Transverse colon (tissue), 4 donors: Measurements from ENCODE around the gene CCER1. TPM values are rescaled to one million over a fixed set of nuclear protein-coding genes. Genes with fewer than 3 reads are reported as not detected.

Source experiments
- DNase-seq: peaks from one replicate; pipeline ENCODE4 v3.0.0-alpha.2; 2019
- H3K27ac ChIP-seq, 4 donors: fragments of 200-600 bp; sonication (generic); 2 replicates each; pipeline ENCODE4 v1.5.1; 2016 to 2018; ENCODE audit warnings: inconsistent platforms in 4 of 4
- H3K27me3 ChIP-seq: fragments of 200-600 bp; sonication (generic); 2 replicates; pipeline ENCODE4 v1.5.1; 2017; ENCODE audit warnings: inconsistent platforms
- H3K36me3 ChIP-seq, 4 donors: fragments of 200-600 bp; sonication (generic); 2 replicates each; pipeline ENCODE4 v1.5.1; 2017 to 2019; ENCODE audit warnings: inconsistent platforms in 4 of 4
- H3K4me1 ChIP-seq, 4 donors: fragments of 200-600 bp; sonication (generic); 2 replicates each; pipeline ENCODE4 v1.5.1; 2017 to 2020; ENCODE audit warnings: inconsistent platforms in 4 of 4
- H3K4me3 ChIP-seq, 4 donors: fragments of 200-600 bp; sonication (generic); 1 replicate in 1 of 4; 2 replicates in 3 of 4; pipeline versions ENCODE4 v1.5.1 to v1.6.1; 2017 to 2019; ENCODE audit warnings: inconsistent platforms in 4 of 4
- H3K9me3 ChIP-seq, 2 donors: fragments of 200-600 bp; sonication (generic); 2 replicates each; pipeline ENCODE4 v1.5.1; 2017 to 2019; ENCODE audit warnings: inconsistent platforms in 2 of 2
- EP300 ChIP-seq: sonication (generic); formaldehyde crosslinking; IDR thresholded peaks from one replicate; pipeline ENCODE4 v1.6.1; 2017; ENCODE audit warnings: antibody characterized with exemption, low read depth
- POLR2A ChIP-seq: fragments of 450-650 bp; IDR thresholded peaks from one replicate; pipeline ENCODE4 v1.6.1; 2016; ENCODE audit warnings: antibody characterized with exemption, mild to moderate bottlenecking, moderate library complexity
- POLR2AphosphoS5 ChIP-seq, 3 donors: sonication (generic); formaldehyde crosslinking; IDR thresholded peaks; one replicate each; pipeline ENCODE4 v1.6.1; 2016; ENCODE audit warnings: antibody characterized with exemption in 3 of 3
- WGBS, 2 donors: methylation state at CpG; one replicate each; pipeline ENCODE4 v1.1.5; 2018; ENCODE audit warnings: low coverage in 1 of 2; 5-methylcytosine and 5-hydroxymethylcytosine counted together
- in situ Hi-C, 4 donors: fragments of 200-750 bp; cut with MboI; loops; one replicate each; pipeline versions ENCODE4 v1.15.0 to v1.15.1; 2017; ENCODE audit warnings: low sequenced_read_pairs in 3 of 4, low pct_ligation_motif_present in 1 of 4, low pct_unique_long_range_greater_than_20kb in 1 of 4
- intact Hi-C: fragments of 100-400 bp; cut with DNase I; formaldehyde crosslinking; loops from one replicate; pipeline ENCODE4 v1.15.1; 2023; ENCODE audit warnings: low total_unique reads
- total RNA-seq, 4 donors: library from RNA; depleted of rRNA; stranded (reverse); fragments of >200 nt; gene quantifications; one replicate each; pipeline ENCODE4 v1.1.0, GENCODE V29; 2016
- TF ChIP-seq, protein P1 (sequence below), 5 experiments: fragments of 200-600 bp in 3 of 5; fragments of 450-650 bp in 2 of 5; sonication (generic) in 3 of 5; IDR thresholded peaks; 1 replicate in 2 of 5; 2 replicates in 3 of 5; pipeline ENCODE4 v1.5.1; 2016 to 2017; ENCODE audit warnings: antibody characterized with exemption in 5 of 5, inconsistent platforms in 3 of 5, mild to moderate bottlenecking in 2 of 5, moderate library complexity in 1 of 5

The CCER1 gene
- total RNA-seq, 4 donors from 2014 or later: not detected

DNA sequence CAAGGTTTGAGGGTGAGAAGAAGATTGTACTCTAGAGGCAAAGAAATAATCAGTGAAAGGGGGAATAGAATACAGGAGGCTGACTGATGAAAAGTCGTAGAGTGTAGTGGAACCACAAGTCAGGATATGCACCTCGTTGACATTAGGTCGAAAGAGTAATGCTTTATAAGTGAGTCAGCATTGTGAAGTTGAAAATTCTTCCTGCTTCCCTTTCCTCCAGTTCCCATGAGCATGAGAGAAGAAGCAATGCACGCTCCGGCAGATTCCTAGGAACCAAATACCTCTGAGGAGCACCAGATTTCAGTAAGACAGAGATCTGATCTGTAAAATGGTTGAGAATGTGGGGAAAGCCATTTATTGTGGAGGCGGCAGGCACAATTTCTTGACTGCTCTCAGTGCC is 16.5 kb downstream of the CCER1 start:
- no peak for DNase-seq
- no peak overlapping the region for H3K27ac ChIP-seq
- no peak overlapping the region for H3K4me3 ChIP-seq
- TF ChIP-seq, protein P1, sequence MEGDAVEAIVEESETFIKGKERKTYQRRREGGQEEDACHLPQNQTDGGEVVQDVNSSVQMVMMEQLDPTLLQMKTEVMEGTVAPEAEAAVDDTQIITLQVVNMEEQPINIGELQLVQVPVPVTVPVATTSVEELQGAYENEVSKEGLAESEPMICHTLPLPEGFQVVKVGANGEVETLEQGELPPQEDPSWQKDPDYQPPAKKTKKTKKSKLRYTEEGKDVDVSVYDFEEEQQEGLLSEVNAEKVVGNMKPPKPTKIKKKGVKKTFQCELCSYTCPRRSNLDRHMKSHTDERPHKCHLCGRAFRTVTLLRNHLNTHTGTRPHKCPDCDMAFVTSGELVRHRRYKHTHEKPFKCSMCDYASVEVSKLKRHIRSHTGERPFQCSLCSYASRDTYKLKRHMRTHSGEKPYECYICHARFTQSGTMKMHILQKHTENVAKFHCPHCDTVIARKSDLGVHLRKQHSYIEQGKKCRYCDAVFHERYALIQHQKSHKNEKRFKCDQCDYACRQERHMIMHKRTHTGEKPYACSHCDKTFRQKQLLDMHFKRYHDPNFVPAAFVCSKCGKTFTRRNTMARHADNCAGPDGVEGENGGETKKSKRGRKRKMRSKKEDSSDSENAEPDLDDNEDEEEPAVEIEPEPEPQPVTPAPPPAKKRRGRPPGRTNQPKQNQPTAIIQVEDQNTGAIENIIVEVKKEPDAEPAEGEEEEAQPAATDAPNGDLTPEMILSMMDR (IDR thresholded peaks at IDR 0.05): no peak
- intact Hi-C loops: no loop called here
- in situ Hi-C loops: loop anchor here in 1 of 4 donors (25.0 kb wide), 1 partner anchor 1376 kb away; no protein-coding TSS in a partner anchor
- no peaks in the 10 kb centered on the region for H3K27me3 ChIP-seq
- no peaks in the 10 kb centered on the region for H3K9me3 ChIP-seq
- H3K36me3 ChIP-seq: no peaks in the 10 kb centered on the region
- H3K4me1 ChIP-seq: no peaks in the 10 kb centered on the region
- WGBS, 2 donors: 47 to 55% methylated on average over 3 to 6 of the region's 6 CpGs

DNA sequence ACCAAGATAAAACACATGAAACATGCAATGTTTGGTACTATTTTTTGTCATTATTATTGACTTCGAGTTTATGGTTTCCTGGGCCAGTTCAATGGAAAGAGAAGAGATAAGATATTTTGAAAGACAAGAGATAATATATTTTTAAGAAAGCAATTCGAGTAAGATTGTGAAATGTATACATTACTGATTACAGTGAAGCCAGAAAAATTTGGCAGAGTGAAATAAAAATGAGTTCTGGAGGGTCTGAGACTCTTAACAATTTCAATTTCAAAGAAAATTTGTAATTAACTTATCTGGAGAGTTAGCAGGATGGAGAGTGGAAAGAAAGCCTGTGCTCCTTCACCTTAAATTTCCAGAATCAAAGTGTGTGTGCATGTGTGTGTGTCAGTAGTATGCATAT is 17.3 kb downstream of the CCER1 start:
- TF ChIP-seq POLR2A: no peak
- TF ChIP-seq EP300: no peak
- no peak for TF ChIP-seq POLR2AphosphoS5 (IDR thresholded peaks at IDR 0.05)
- TF ChIP-seq, protein P1 (IDR thresholded peaks at IDR 0.05): no peak
- Histone ChIP-seq H3K4me1 (no peaks in the 10 kb centered on the region), H3K9me3 (no peaks in the 10 kb centered on the region), H3K4me3 (no peak overlapping the region), H3K27me3 (no peaks in the 10 kb centered on the region), H3K36me3 (no peaks in the 10 kb centered on the region), H3K27ac (no peak overlapping the region)
- DNase-seq: no peak
- WGBS, 2 donors: 52 to 60% methylated on average over 2 of the region's 2 CpGs
- intact Hi-C loops: no loop called here
- in situ Hi-C loops: loop anchor here in 1 of 4 donors (25.0 kb wide), 1 partner anchor 1375 kb away; no protein-coding TSS in a partner anchor

DNA sequence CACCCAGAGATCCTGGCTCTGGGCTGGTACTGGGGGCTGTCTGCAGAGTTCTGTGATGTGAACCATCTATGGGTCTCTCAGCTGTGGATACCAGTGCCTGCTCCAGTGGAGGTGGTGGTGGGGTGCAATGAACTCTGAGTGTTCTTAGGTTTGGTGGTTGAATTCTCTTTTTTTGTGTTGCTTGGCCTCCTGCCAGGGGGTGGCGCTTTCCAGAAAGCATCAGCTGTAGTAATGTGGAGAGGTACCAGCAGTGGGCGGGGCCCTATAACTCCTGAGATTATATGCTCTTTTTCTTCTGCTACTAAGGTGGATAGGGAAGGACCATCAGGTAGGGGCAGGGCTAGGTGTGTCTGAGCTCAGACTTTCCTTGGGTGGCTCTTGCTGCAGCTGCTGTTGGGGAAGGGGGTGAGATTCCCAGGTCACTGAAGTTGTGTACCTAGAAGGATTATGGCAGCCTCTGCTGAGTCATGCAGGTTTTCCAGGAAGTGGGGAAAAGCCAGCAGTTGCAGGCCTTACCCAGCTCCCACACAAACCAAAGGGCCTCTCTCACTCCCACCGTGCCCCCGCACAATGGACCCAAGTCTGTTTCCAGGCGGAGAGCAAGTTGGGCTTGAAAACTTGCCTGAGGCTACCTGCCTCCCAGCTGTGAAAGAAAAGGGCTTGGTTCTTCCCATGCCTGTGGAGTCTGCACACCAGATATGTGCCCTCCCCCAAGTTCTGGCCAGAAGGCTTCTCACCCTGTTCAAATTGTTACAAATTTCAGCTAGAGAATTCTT is 18.6 kb downstream of the CCER1 start:
- in situ Hi-C loops: loop anchor here in 1 of 4 donors (25.0 kb wide), 1 partner anchor 1374 kb away; no protein-coding TSS in a partner anchor
- TF ChIP-seq POLR2AphosphoS5 (IDR thresholded peaks at IDR 0.05) (no peak), POLR2A (no peak), EP300 (no peak)
- TF ChIP-seq, protein P1 (IDR thresholded peaks at IDR 0.05): no peak

DNA sequence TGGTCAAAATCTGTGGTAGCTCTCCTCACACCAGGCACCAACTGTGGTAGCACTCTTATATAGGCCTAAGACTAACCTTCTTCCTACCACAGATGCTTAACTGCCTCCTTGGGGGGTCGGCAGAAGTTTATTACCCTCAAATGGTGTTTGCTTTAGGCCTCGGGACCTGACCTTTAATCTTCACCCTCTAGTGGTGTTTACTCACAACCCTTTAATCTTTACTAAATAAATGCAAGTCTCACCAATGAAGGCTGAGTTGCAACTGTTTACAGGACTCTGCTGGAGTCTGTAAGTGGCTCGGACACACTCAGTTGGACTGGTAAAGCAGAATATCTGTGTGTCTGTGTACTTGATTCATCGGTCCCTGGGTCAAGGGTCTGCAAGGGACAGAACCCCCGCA is 29.4 kb downstream of the CCER1 start:
- WGBS, 2 donors: 56% methylated on average over 5 of the region's 5 CpGs; no CpG with 5 or more reads in 1 of the 2 donors
- peaks cover 4 to 13% of the 10 kb centered on the region in 2 donors for H3K9me3 ChIP-seq
- no peak overlapping the region for H3K27ac ChIP-seq
- no peaks in the 10 kb centered on the region for H3K27me3 ChIP-seq
- in situ Hi-C loops (loop anchor here in 1 of 4 donors (25.0 kb wide), 1 partner anchor 1363 kb away; no protein-coding TSS in a partner anchor), intact Hi-C loops (no loop called here)
- H3K4me3 ChIP-seq: no peak overlapping the region
- DNase-seq: no peak
- H3K4me1 ChIP-seq: peaks cover 0 to 9% (median 0%) of the 10 kb centered on the region in 4 donors
- no peaks in the 10 kb centered on the region for H3K36me3 ChIP-seq
- TF ChIP-seq, protein P1 (IDR thresholded peaks at IDR 0.05): no peak
- TF ChIP-seq EP300: no peak
- TF ChIP-seq POLR2A: no peak
- no peak for TF ChIP-seq POLR2AphosphoS5 (IDR thresholded peaks at IDR 0.05)

More for the DNA sequence above, 18.6 kb downstream of the CCER1 start:
- no peaks in the 10 kb centered on the region for H3K9me3 ChIP-seq
- no peaks in the 10 kb centered on the region for H3K4me1 ChIP-seq
- H3K4me3 ChIP-seq: no peak overlapping the region
- no peak overlapping the region for H3K27ac ChIP-seq
- DNase-seq: no peak
- no peaks in the 10 kb centered on the region for H3K36me3 ChIP-seq
- intact Hi-C loops: no loop called here
- WGBS, 2 donors: 84% methylated on average over 3 of the region's 5 CpGs; no CpG with 5 or more reads in 1 of the 2 donors
- no peaks in the 10 kb centered on the region for H3K27me3 ChIP-seq
